Activated CD4-positive, alpha-beta T cell treated with anti-CD3 and anti-CD28 coated beads for 36 hours (primary cell): ENCODE data around the gene SESN2. TPM values are rescaled to one million over a fixed set of nuclear protein-coding genes. Genes with fewer than 3 reads are reported as not detected.

Experiments
- ATAC-seq: fragments of 200-7000 bp; cut with Tn5 transposase; one replicate; pipeline ENCODE4 v1.10.0; 2021; ENCODE audit warnings: mild to moderate bottlenecking, moderate library complexity
- CTCF ChIA-PET: fragments of 350-600 bp; sonication (Branson Sonifier 250); formaldehyde crosslinking; loops from one replicate; lab custom pipeline; 2021; ENCODE audit warnings: antibody characterized with exemption; lab: Charles Lee
- POLR2A ChIA-PET: fragments of 350-600 bp; sonication (Branson Sonifier 250); formaldehyde crosslinking; loops from one replicate; lab custom pipeline; 2021; ENCODE audit warnings: antibody characterized with exemption, inconsistent platforms; lab: Charles Lee
- DNase-seq: peaks from one replicate; pipeline ENCODE4 v3.0.0-alpha.2; 2020
- H3K27ac Mint-ChIP-seq: one replicate; pipeline ENCODE4 v1.8.0; 2021; ENCODE audit warnings: mixed read lengths
- H3K27me3 Mint-ChIP-seq: one replicate; pipeline ENCODE4 v1.8.0; 2021; ENCODE audit warnings: mixed read lengths
- H3K36me3 Mint-ChIP-seq: one replicate; pipeline ENCODE4 v1.8.0; 2021; ENCODE audit warnings: low read depth, mixed read lengths
- H3K4me1 Mint-ChIP-seq: one replicate; pipeline ENCODE4 v1.8.0; 2021; ENCODE audit warnings: mixed read lengths
- H3K4me3 Mint-ChIP-seq: one replicate; pipeline ENCODE4 v1.8.0; 2021; ENCODE audit warnings: mild to moderate bottlenecking, moderate library complexity, mixed read lengths
- H3K9me3 Mint-ChIP-seq: one replicate; pipeline ENCODE4 v1.8.0; 2021; ENCODE audit warnings: low read depth, mixed read lengths
- intact Hi-C, 2 experiments: fragments of 100-400 bp; cut with DNase I in 1 of 2; cut with micrococcal nuclease in 1 of 2; formaldehyde crosslinking; loops; one replicate each; pipeline versions ENCODE4 v1.14.2 to v1.15.1; 2022 to 2024; cut with DNase I, micrococcal nuclease
- total RNA-seq, 2 experiments: library from RNA; stranded (reverse); gene quantifications; one replicate each; pipeline ENCODE4 v1.2.3, GENCODE V29; 2021

Gene SESN2
- 10 to 100 TPM; 32.9 to 33.3 TPM for total RNA-seq

GRCh38 chr1:28259252-28259933 is at the start of gene SESN2:
Gene SESN2 (plus strand): TSS chr1:28259518. CDS start chr1:28259848, 330 bp downstream.
- CTCF ChIA-PET: interaction anchor here (0.6 to 6.9 kb wide), 3 partner anchors 11 to 319 kb away, joined by 3 to 77 read pairs (median 4); no protein-coding TSS in a partner anchor
- H3K9me3 Mint-ChIP-seq: no peaks in the 10 kb centered on the region
- H3K4me3 Mint-ChIP-seq: peak within 1 kb of the TSS; percentile 81
- H3K27ac Mint-ChIP-seq: peak within 1 kb of the TSS; percentile 99
- peaks cover 42% of the 10 kb centered on the region for H3K4me1 Mint-ChIP-seq
- H3K36me3 Mint-ChIP-seq: peaks cover 10% of the 10 kb centered on the region
- ATAC-seq (peak; percentile 93), DNase-seq (peak; percentile 100)
- intact Hi-C loops: loop anchor here (1.0 to 2.0 kb wide), 14 partner anchors 11 to 409 kb away; partner anchors contain the start of genes ATP5IF1 (in 1 of the 2), EYA3 (in 1 of the 2), GMEB1 (in 1 of the 2) and MED18 (in 1 of the 2)
- POLR2A ChIA-PET: interaction anchor here (0.6 to 3.1 kb wide), 5 partner anchors 10 to 322 kb away, joined by 3 to 23 read pairs (median 3); partner anchors contain the start of gene PHACTR4
- no peaks in the 10 kb centered on the region for H3K27me3 Mint-ChIP-seq

DNA sequence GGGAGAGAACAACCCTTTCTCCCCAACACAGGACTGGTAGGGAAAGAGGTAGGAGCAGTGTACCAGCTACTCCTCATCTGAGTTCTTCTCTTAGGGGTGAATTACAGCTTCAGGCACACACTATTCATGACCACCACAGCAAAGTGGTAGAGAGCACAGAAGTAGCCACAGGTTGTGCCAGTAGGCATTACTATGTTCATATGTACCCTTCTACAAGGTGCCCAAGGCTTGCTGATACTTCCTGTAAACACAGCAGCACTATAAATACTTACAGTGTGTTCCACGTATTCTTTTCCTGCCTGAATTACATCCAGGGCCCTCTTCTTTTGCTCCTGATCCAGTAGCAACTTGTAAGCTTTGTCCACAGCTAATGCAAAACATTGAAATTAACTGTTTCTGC is 49.6 kb upstream of the SESN2 start:
- H3K27ac Mint-ChIP-seq: no peak overlapping the region
- intact Hi-C loops: loop anchor here (1.0 to 10.0 kb wide), 5 partner anchors 118 to 351 kb away; no protein-coding TSS in a partner anchor
- peaks cover 33% of the 10 kb centered on the region for H3K36me3 Mint-ChIP-seq
- no peak overlapping the region for H3K4me3 Mint-ChIP-seq
- CTCF ChIA-PET: interaction anchor here (0.6 to 3.1 kb wide), 26 partner anchors 11 to 1628 kb away, joined by 3 to 41 read pairs (median 4); partner anchors contain the start of gene EYA3
- DNase-seq: no peak
- peaks cover 5% of the 10 kb centered on the region for H3K4me1 Mint-ChIP-seq
- H3K27me3 Mint-ChIP-seq: no peaks in the 10 kb centered on the region
- H3K9me3 Mint-ChIP-seq: no peaks in the 10 kb centered on the region
- ATAC-seq: no peak
- POLR2A ChIA-PET: interaction anchor here (0.8 kb wide), 1 partner anchor 118 kb away, joined by 3 read pairs; no protein-coding TSS in a partner anchor

GRCh38 chr1:28213315-28213714 is 46.0 kb upstream of the SESN2 start:
- Mint-ChIP-seq H3K27ac (no peak overlapping the region), H3K27me3 (no peaks in the 10 kb centered on the region), H3K36me3 (peaks cover 26% of the 10 kb centered on the region), H3K4me3 (no peak overlapping the region), H3K9me3 (no peaks in the 10 kb centered on the region), H3K4me1 (peaks cover 5% of the 10 kb centered on the region)
- ATAC-seq (no peak), DNase-seq (no peak)
- intact Hi-C loops: no loop called here
- POLR2A ChIA-PET: interaction anchor here (0.7 kb wide), 1 partner anchor 1860 kb away, joined by 5 read pairs; no protein-coding TSS in a partner anchor
- CTCF ChIA-PET: interaction anchor here (0.6 to 2.1 kb wide), 5 partner anchors 8 to 136 kb away, joined by 3 to 11 read pairs (median 3); partner anchors contain the start of genes ATP5IF1 and EYA3

- intact Hi-C loops: no loop called here
- ATAC-seq: no peak
- Mint-ChIP-seq H3K27me3 (no peaks in the 10 kb centered on the region), H3K4me3 (no peak overlapping the region), H3K4me1 (peaks cover 20% of the 10 kb centered on the region), H3K36me3 (peaks cover 32% of the 10 kb centered on the region), H3K9me3 (no peaks in the 10 kb centered on the region), H3K27ac (no peak overlapping the region)
- CTCF ChIA-PET: no interaction called here
- POLR2A ChIA-PET: interaction anchor here (0.7 kb wide), 1 partner anchor 47 kb away, joined by 4 read pairs; no protein-coding TSS in a partner anchor
- no peak for DNase-seq
Observed at GRCh38 chr1:28229089-28229488, 30.2 kb upstream of the SESN2 start.

- Mint-ChIP-seq H3K4me3 (peak overlapping the region; percentile 26), H3K27me3 (no peaks in the 10 kb centered on the region), H3K9me3 (no peaks in the 10 kb centered on the region), H3K27ac (no peak overlapping the region), H3K4me1 (peaks cover 20% of the 10 kb centered on the region), H3K36me3 (peaks cover 27% of the 10 kb centered on the region)
- intact Hi-C loops: loop anchor here in 1 of 2 experiments (5.0 kb wide), 1 partner anchor 458 kb away; the partner anchor contains the start of gene STX12
- DNase-seq: no peak
- CTCF ChIA-PET: interaction anchor here (0.9 kb wide), 1 partner anchor 111 kb away, joined by 3 read pairs; no protein-coding TSS in a partner anchor
- POLR2A ChIA-PET: interaction anchor here (0.6 to 0.7 kb wide), 2 partner anchors 46 to 60 kb away, joined by 3 to 4 read pairs; no protein-coding TSS in a partner anchor
- ATAC-seq: no peak
Observed at GRCh38 chr1:28229996-28230395, 29.3 kb upstream of the SESN2 start.

GRCh38 chr1:28232558-28233263 is 26.6 kb upstream of the SESN2 start, which contains the start of gene DNAJC8:
Gene DNAJC8 (minus strand): TSS chr1:28233029. CDS start chr1:28232998, 31 bp downstream.
- Mint-ChIP-seq H3K4me1 (peaks cover 20% of the 10 kb centered on the region), H3K36me3 (peaks cover 12% of the 10 kb centered on the region), H3K9me3 (no peaks in the 10 kb centered on the region), H3K4me3 (peak within 1 kb of the TSS; percentile 98), H3K27me3 (no peaks in the 10 kb centered on the region), H3K27ac (peak within 1 kb of the TSS; percentile 96)
- intact Hi-C loops: loop anchor here in 1 of 2 experiments (1.0 to 5.0 kb wide), 4 partner anchors 144 to 507 kb away; partner anchors contain the start of genes EYA3, FAM76A, STX12 and THEMIS2
- ChIA-PET CTCF (interaction anchor here (1.0 to 4.7 kb wide), 3 partner anchors 13 to 145 kb away, joined by 5 to 24 read pairs (median 5); partner anchors contain the start of gene EYA3), POLR2A (interaction anchor here (0.6 kb wide), 1 partner anchor 277 kb away, joined by 3 read pairs; no protein-coding TSS in a partner anchor)
- peak; percentile 66 for ATAC-seq
- peak; percentile 98 for DNase-seq

GRCh38 chr1:28233264-28233606 is 26.1 kb upstream of the SESN2 start:
- H3K4me3 Mint-ChIP-seq: peak overlapping the region; percentile 98
- no peaks in the 10 kb centered on the region for H3K27me3 Mint-ChIP-seq
- intact Hi-C loops: loop anchor here in 1 of 2 experiments (1.0 to 5.0 kb wide), 4 partner anchors 145 to 508 kb away; partner anchors contain the start of genes EYA3, FAM76A, STX12 and THEMIS2
- POLR2A ChIA-PET: no interaction called here
- ATAC-seq (no peak), DNase-seq (no peak)
- H3K27ac Mint-ChIP-seq: no peak overlapping the region
- H3K9me3 Mint-ChIP-seq: no peaks in the 10 kb centered on the region
- CTCF ChIA-PET: interaction anchor here (1.9 to 4.7 kb wide), 2 partner anchors 10 to 12 kb away, joined by 5 to 24 read pairs; no protein-coding TSS in a partner anchor
- peaks cover 20% of the 10 kb centered on the region for H3K4me1 Mint-ChIP-seq
- peaks cover 12% of the 10 kb centered on the region for H3K36me3 Mint-ChIP-seq

DNA sequence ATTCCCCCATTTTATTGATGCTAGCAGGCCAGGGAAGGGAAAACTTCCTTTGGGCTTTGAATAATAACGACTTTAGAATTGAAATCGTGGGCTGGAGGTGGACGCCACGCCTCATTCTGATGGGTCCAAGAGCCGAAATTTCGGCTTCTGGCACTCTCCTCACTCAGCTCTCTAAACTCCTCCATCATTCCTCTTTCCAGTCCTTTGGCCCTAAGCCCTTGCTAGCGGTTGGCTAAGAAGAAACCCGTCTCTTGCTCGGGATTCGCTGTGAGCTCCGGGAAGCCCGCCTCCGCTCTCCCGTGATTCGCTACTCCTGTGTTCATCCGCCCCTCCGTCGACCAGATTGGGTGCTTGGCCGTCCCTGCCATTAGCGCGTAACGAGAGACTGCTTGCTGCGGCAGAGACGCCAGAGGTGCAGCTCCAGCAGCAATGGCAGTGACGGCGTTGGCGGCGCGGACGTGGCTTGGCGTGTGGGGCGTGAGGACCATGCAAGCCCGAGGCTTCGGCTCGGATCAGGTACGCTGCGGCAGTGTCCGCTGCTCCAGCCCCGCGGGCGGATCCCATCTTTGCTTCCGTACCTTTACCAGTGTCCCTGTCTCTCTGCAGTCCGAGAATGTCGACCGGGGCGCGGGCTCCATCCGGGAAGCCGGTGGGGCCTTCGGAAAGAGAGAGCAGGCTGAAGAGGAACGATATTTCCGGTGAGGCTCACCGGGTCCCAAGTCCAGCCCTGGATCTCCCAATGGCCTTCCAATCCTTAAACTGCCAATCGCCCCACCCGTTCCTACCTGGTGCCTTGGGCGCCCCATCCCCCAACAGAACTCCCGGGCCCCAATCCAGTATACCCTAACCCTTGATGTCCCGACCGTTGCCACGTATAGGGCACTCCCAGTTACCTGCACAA is 23.3 kb upstream of the SESN2 start, which contains the start of gene ATP5IF1:
Gene ATP5IF1 (plus strand): TSS at position 370 of the 901 bp plus-strand sequence. CDS start 60 bp downstream, at position 430.
- peak; percentile 97 for DNase-seq
- intact Hi-C loops: loop anchor here (1.0 to 2.0 kb wide), 5 partner anchors 10 to 407 kb away; partner anchors contain the start of genes SESN2 (in 2 of the 2), PHACTR4 (in 1 of the 2), TAF12 (in 1 of the 2) and XKR8 (in 1 of the 2)
- H3K4me1 Mint-ChIP-seq: peaks cover 15% of the 10 kb centered on the region
- H3K27ac Mint-ChIP-seq: no peak within 1 kb of the TSS
- peaks cover 8% of the 10 kb centered on the region for H3K36me3 Mint-ChIP-seq
- no peaks in the 10 kb centered on the region for H3K27me3 Mint-ChIP-seq
- ChIA-PET CTCF (interaction anchor here (0.5 to 4.7 kb wide), 9 partner anchors 9 to 567 kb away, joined by 3 to 24 read pairs (median 5); no protein-coding TSS in a partner anchor), POLR2A (interaction anchor here (0.5 to 1.4 kb wide), 10 partner anchors 9 to 412 kb away, joined by 3 to 12 read pairs (median 6); partner anchors contain the start of genes MED18, RNU11 and TAF12)
- no peak within 1 kb of the TSS for H3K4me3 Mint-ChIP-seq
- no peaks in the 10 kb centered on the region for H3K9me3 Mint-ChIP-seq
- ATAC-seq: peak; percentile 97

DNA sequence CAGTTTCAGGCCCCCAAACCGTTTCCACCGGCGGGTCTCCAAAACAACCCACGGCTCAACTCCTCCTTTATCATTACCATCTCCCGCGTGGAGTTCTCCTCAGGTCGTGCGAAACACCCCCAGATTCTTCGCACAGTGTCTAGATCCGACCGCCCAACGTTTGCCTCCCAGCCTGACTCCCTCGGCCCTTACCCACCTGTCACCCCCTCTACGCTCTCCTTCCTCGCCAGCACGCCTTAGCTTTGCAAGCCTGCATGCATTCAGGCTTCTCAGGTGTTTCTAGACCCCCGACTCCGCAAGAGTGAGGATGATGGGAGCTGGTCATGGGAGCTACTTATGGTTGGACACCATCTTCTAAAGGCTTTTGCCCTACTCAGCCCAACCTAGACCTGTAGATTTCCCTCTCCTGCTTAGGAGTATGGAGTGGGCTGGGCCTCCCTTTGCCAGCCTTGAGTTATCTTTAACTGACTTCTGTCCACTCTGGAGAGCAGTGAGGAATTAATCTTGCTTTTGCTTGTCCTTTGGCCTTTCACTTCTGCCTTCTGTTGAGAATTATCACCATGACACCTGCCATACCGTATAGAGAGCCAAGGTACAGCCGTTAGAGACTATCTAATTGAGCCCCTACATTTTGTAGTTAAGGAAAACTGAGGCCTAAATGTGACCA is 22.5 kb upstream of the SESN2 start:
- ATAC-seq (no peak), DNase-seq (no peak)
- Mint-ChIP-seq H3K36me3 (peaks cover 8% of the 10 kb centered on the region), H3K9me3 (no peaks in the 10 kb centered on the region), H3K4me3 (no peak overlapping the region), H3K27me3 (no peaks in the 10 kb centered on the region), H3K4me1 (peaks cover 15% of the 10 kb centered on the region), H3K27ac (no peak overlapping the region)
- CTCF ChIA-PET: interaction anchor here (0.6 to 4.7 kb wide), 5 partner anchors 9 to 300 kb away, joined by 3 to 24 read pairs (median 4); no protein-coding TSS in a partner anchor
- intact Hi-C loops: loop anchor here (1.0 to 2.0 kb wide), 4 partner anchors 10 to 406 kb away; partner anchors contain the start of genes PHACTR4 (in 1 of the 2), SESN2 (in 1 of the 2) and TAF12 (in 1 of the 2)
- POLR2A ChIA-PET: interaction anchor here (0.6 to 1.4 kb wide), 8 partner anchors 8 to 411 kb away, joined by 3 to 12 read pairs (median 8); partner anchors contain the start of genes MED18, RNU11 and TAF12
